Psoas muscle (tissue), 8 donors: ENCODE data around the gene DDX27. TPM values are rescaled to one million over a fixed set of nuclear protein-coding genes. Genes with fewer than 3 reads are reported as not detected.

Source experiments
- ATAC-seq, 4 donors: fragments of 200-7000 bp; cut with Tn5 transposase; one replicate each; pipeline ENCODE4 v1.9.1; 2020; ENCODE audit warnings: moderate library complexity in 3 of 4, mild to moderate bottlenecking in 2 of 4
- DNase-seq, 2 donors: peaks; one replicate each; pipeline ENCODE4 v3.0.0-alpha.2; 2020
- H3K27ac ChIP-seq: fragments of 200-600 bp; one replicate; pipeline ENCODE4 v1.8.0; 2022
- H3K27me3 ChIP-seq, 3 donors: fragments of 200-600 bp in 1 of 3; one replicate each; pipeline versions ENCODE4 v1.6.1 to v1.8.0; 2013 to 2022; ENCODE audit warnings: low read length in 2 of 3, mild to moderate bottlenecking in 2 of 3, moderate library complexity in 1 of 3; ENCODE audit not compliant: insufficient read depth in 3 of 3
- H3K36me3 ChIP-seq, 2 donors: fragments of 200-600 bp in 1 of 2; one replicate each; pipeline versions ENCODE4 v1.6.1 to v1.8.0; 2013 to 2022; ENCODE audit warnings: low read depth in 1 of 2, mild to moderate bottlenecking in 1 of 2, moderate library complexity in 1 of 2; ENCODE audit not compliant: insufficient read depth in 1 of 2
- H3K4me1 ChIP-seq: fragments of 200-600 bp; one replicate; pipeline ENCODE4 v1.8.0; 2022
- H3K4me3 ChIP-seq: fragments of 200-600 bp; one replicate; pipeline ENCODE4 v1.8.0; 2022; ENCODE audit warnings: mild to moderate bottlenecking
- H3K9me3 ChIP-seq: fragments of 200-600 bp; one replicate; pipeline ENCODE4 v1.8.0; 2022
- CTCF ChIP-seq: fragments of 200-600 bp; IDR thresholded peaks from one replicate; pipeline ENCODE4 v1.8.0; 2022; ENCODE audit warnings: antibody characterized with exemption
- WGBS, 3 donors: extraction: QIAGEN DNeasy Blood & Tissue Kit; methylation state at CpG; one replicate each; pipeline versions ENCODE4 v1.1.6 to v1.1.7; 2013; 5-methylcytosine and 5-hydroxymethylcytosine counted together
- intact Hi-C, 2 donors: fragments of 100-400 bp; cut with DNase I; formaldehyde crosslinking; loops; one replicate each; pipeline versions ENCODE4 v1.11.0 to v1.14.2; 2022
- polyA plus RNA-seq, 3 donors: library from polyadenylated mRNA; stranded (reverse); fragments of 200-250 nt; gene quantifications; one replicate each; pipeline ENCODE4 v1.2.3, GENCODE V29; 2013
- total RNA-seq, 4 donors: library from RNA; stranded (reverse); fragmentation: NEBNext Ultra II Directional in 2 of 4; extraction: Animal tissue kit (Norgen Biotek cat#: 25700) in 2 of 4; gene quantifications; one replicate each; pipeline versions ENCODE4 v1.2.1 to v1.2.4, GENCODE V29; 2021 to 2023
- donor health status: healthy with polysubstance abuse.
- donor health status: DM: no; HTN: no; CAD: no; lungs with moderate emphysema.
- donor health status: Bipolar disorder and iron deficiency.
- donor health status: healthy.
- donor health status: DM: yes; HTN: yes; CAD: no.
- donor health status: DM: no; HTN: no; CAD: no.
- donor health status: DM: no; HTN: no; CAD: no.
- donor health status: DM: yes; HTN: yes; CAD: no.

Gene DDX27
- total and polyA plus RNA-seq, 7 donors: 19.4 to 62.9 (median 30.5) TPM

GRCh38 chr20:49292010-49292409, 72.8 kb downstream of the DDX27 start:
- intact Hi-C loops: no loop called here
- ATAC-seq: no peak
- DNase-seq: no peak
- Histone ChIP-seq H3K27me3 (no peaks in the 10 kb centered on the region), H3K36me3 (peaks cover 28 to 71% of the 10 kb centered on the region in 2 donors), H3K4me3 (no peak overlapping the region), H3K9me3 (peaks cover 6% of the 10 kb centered on the region), H3K4me1 (no peaks in the 10 kb centered on the region), H3K27ac (no peak overlapping the region)
- TF ChIP-seq CTCF: no peak
- WGBS, 3 donors: 63 to 68% (median 68%) methylated on average over 3 of the region's 3 CpGs

GRCh38 chr20:49293122-49293521, 73.9 kb downstream of the DDX27 start:
- H3K4me1 ChIP-seq: no peaks in the 10 kb centered on the region
- 92 to 95% (median 95%) methylated on average over 6 of the region's 6 CpGs for whole genome bisulfite sequencing, 3 donors
- intact Hi-C loops: no loop called here
- H3K27me3 ChIP-seq: no peaks in the 10 kb centered on the region
- DNase-seq (no peak), ATAC-seq (no peak)
- peaks cover 25 to 64% of the 10 kb centered on the region in 2 donors for H3K36me3 ChIP-seq
- no peak overlapping the region for H3K27ac ChIP-seq
- no peak for TF ChIP-seq CTCF
- no peaks in the 10 kb centered on the region for H3K9me3 ChIP-seq
- no peak overlapping the region for H3K4me3 ChIP-seq

Other genes with a start within 250 kb of the DDX27 start
- gene CSE1L, start 173.1 kb upstream of the DDX27 start, total RNA-seq: 10 to 100 TPM; 37.2 to 62.8 (median 46.6) TPM
- gene CSE1L, start 173.1 kb upstream of the DDX27 start, polyA plus RNA-seq: 10 to 100 TPM; 37.7 to 75.7 (median 63.9) TPM
- 10 to 100 TPM; 57.5 to 85.2 (median 76.7) TPM for gene STAU1, start 31.1 kb upstream of the DDX27 start, total RNA-seq
- 10 to 100 TPM; 30.2 to 58.8 (median 53.7) TPM for gene STAU1, start 31.1 kb upstream of the DDX27 start, polyA plus RNA-seq
- 10 to 100 TPM; 21.7 to 29.6 (median 24.6) TPM for gene ZNFX1, start 58.6 kb downstream of the DDX27 start, total RNA-seq
- gene ZNFX1, start 58.6 kb downstream of the DDX27 start, polyA plus RNA-seq: 10 to 100 TPM in 2 of 3 donors, 1 to 10 TPM in 1; 8.4 to 16.1 (median 15.3) TPM